AML-193 (cell line): ENCODE results near the gene OSBPL3.

Experiments
- DNase-seq, 2 experiments: peaks; one replicate each; lab custom pipeline; 2025; lab: John Stamatoyannopoulos, UW

The OSBPL3 gene

GRCh38 chr7:24862461-24862860, 117.5 kb downstream of the OSBPL3 start:
- DNase-seq = no peak

GRCh38 chr7:24861336-24861735, 118.6 kb downstream of the OSBPL3 start:
- no peak for DNase-seq

- DNase-seq = no peak
Observed at GRCh38 chr7:24860611-24861010, 119.4 kb downstream of the OSBPL3 start.

GRCh38 chr7:24858108-24858977, 121.6 kb downstream of the OSBPL3 start:
- no peak for DNase-seq

- DNase-seq = no peak
Observed at GRCh38 chr7:24857623-24858022, 122.4 kb downstream of the OSBPL3 start.

GRCh38 chr7:24854866-24855265, 125.1 kb downstream of the OSBPL3 start:
- DNase-seq = no peak

GRCh38 chr7:24851786-24852185, 128.2 kb downstream of the OSBPL3 start:
- no peak for DNase-seq

- no peak for DNase-seq
Observed at GRCh38 chr7:24848878-24849277, 131.1 kb downstream of the OSBPL3 start.

GRCh38 chr7:24847754-24848153, 132.2 kb downstream of the OSBPL3 start:
- no peak for DNase-seq

GRCh38 chr7:24843821-24844434, 136.1 kb downstream of the OSBPL3 start:
- no peak for DNase-seq

GRCh38 chr7:24842449-24843241, 137.3 kb downstream of the OSBPL3 start:
- no peak for DNase-seq

GRCh38 chr7:24842029-24842428, 137.9 kb downstream of the OSBPL3 start:
- no peak for DNase-seq

GRCh38 chr7:24840563-24840962, 139.4 kb downstream of the OSBPL3 start:
- no peak for DNase-seq

GRCh38 chr7:24836084-24836483, 143.9 kb downstream of the OSBPL3 start:
- DNase-seq = peak; percentile 4 to 5

GRCh38 chr7:24835643-24836042, 144.3 kb downstream of the OSBPL3 start:
- no peak for DNase-seq

- no peak for DNase-seq
Observed at GRCh38 chr7:24834128-24834798, 145.7 kb downstream of the OSBPL3 start.

- no peak for DNase-seq
Observed at GRCh38 chr7:24833549-24833948, 146.4 kb downstream of the OSBPL3 start.

GRCh38 chr7:24831240-24831639, 148.7 kb downstream of the OSBPL3 start:
- DNase-seq = peak; percentile 5 to 16

- no peak for DNase-seq
Observed at GRCh38 chr7:24830440-24831050, 149.4 kb downstream of the OSBPL3 start.

- DNase-seq = no peak
Observed at GRCh38 chr7:24829787-24830186, 150.2 kb downstream of the OSBPL3 start.

- DNase-seq = no peak
Observed at GRCh38 chr7:24828891-24829661, 150.9 kb downstream of the OSBPL3 start.
